ENCODE data around the gene SARDH.

GRCh38 chr9:133737071-133737773 lies 930 bp downstream of the SARDH start:
- no peak for TF ChIP-seq YY1 (IDR thresholded peaks at IDR 0.05; ENCODE audit: borderline replicate concordance in 1 of 3, control insufficient read depth in 1 of 3, extremely low read depth in 1 of 3, insufficient read depth in 3 of 3, insufficient read length in 1 of 3, insufficient replicate concordance in 2 of 3, low read depth in 1 of 3, low read length in 2 of 3)
- no peak for TF ChIP-seq POLR2A (conservative IDR thresholded peaks at IDR 0.05)
- no peak for TF ChIP-seq CTCF (IDR thresholded peaks at IDR 0.05 in 2 of 3, conservative IDR thresholded peaks at IDR 0.05 in 1 of 3; ENCODE audit: insufficient read depth in 2 of 3, low read depth in 1 of 3, low read length in 3 of 3)
- TF ChIP-seq POLR2G (IDR thresholded peaks at IDR 0.05; ENCODE audit: low read depth, low read length) = no peak
- no peak for TF ChIP-seq ZKSCAN8 (CRISPR knock-in tag; IDR thresholded peaks at IDR 0.05)
- no peak for TF ChIP-seq SNRNP70 (optimal IDR thresholded peaks at IDR 0.05; ENCODE audit: low read depth, low read length)
- no peak for TF ChIP-seq FOXO4 (CRISPR knock-in tag; IDR thresholded peaks at IDR 0.05)
- no peak for TF ChIP-seq POLR2AphosphoS5 (IDR thresholded peaks at IDR 0.05; ENCODE audit: control insufficient read depth, insufficient read depth, low read depth, low read length)
- TF ChIP-seq, protein P1, sequence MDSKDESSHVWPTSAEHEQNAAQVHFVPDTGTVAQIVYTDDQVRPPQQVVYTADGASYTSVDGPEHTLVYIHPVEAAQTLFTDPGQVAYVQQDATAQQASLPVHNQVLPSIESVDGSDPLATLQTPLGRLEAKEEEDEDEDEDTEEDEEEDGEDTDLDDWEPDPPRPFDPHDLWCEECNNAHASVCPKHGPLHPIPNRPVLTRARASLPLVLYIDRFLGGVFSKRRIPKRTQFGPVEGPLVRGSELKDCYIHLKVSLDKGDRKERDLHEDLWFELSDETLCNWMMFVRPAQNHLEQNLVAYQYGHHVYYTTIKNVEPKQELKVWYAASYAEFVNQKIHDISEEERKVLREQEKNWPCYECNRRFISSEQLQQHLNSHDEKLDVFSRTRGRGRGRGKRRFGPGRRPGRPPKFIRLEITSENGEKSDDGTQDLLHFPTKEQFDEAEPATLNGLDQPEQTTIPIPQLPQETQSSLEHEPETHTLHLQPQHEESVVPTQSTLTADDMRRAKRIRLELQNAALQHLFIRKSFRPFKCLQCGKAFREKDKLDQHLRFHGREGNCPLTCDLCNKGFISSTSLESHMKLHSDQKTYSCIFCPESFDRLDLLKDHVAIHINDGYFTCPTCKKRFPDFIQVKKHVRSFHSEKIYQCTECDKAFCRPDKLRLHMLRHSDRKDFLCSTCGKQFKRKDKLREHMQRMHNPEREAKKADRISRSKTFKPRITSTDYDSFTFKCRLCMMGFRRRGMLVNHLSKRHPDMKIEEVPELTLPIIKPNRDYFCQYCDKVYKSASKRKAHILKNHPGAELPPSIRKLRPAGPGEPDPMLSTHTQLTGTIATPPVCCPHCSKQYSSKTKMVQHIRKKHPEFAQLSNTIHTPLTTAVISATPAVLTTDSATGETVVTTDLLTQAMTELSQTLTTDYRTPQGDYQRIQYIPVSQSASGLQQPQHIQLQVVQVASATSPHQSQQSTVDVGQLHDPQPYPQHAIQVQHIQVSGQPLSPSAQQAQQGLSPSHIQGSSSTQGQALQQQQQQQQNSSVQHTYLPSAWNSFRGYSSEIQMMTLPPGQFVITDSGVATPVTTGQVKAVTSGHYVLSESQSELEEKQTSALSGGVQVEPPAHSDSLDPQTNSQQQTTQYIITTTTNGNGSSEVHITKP (IDR thresholded peaks at IDR 0.05; ENCODE audit: partially characterized antibody) = no peak
- TF ChIP-seq GABPA (tag; conservative IDR thresholded peaks at IDR 0.05; ENCODE audit: low read depth) = no peak
- no peak for TF ChIP-seq CHD2 (IDR thresholded peaks at IDR 0.05; ENCODE audit: low read depth, low read length)
